H9 (cell line): ENCODE measurements around the gene STMN3. TPM values are rescaled to one million over a fixed set of nuclear protein-coding genes. Genes with fewer than 3 reads are reported as not detected.

Experiments
- DNase-seq: peaks from one replicate; pipeline ENCODE4 v3.0.0-alpha.2; 2017
- H2AFZ ChIP-seq: one replicate; pipeline ENCODE4 v1.6.1; 2013; ENCODE audit warnings: mild to moderate bottlenecking, low read length, control low read depth, moderate library complexity
- H2AK5ac ChIP-seq: 2 replicates; pipeline ENCODE4 v1.6.1; 2013; ENCODE audit warnings: low read length, control low read depth, mixed read lengths; ENCODE audit not compliant: insufficient read length
- H2BK120ac ChIP-seq: one replicate; pipeline ENCODE4 v1.6.1; 2013; ENCODE audit warnings: low read depth, mild to moderate bottlenecking, low read length, control low read depth, inconsistent platforms; ENCODE audit not compliant: poor library complexity, severe bottlenecking
- H2BK12ac ChIP-seq: 2 replicates; pipeline ENCODE4 v1.6.1; 2013; ENCODE audit warnings: low read length, control low read depth, mixed read lengths, low read depth; ENCODE audit not compliant: insufficient read length
- H2BK15ac ChIP-seq: 2 replicates; pipeline ENCODE4 v1.6.1; 2013; ENCODE audit warnings: low read depth, low read length, control low read depth
- H2BK20ac ChIP-seq: one replicate; pipeline ENCODE4 v1.6.1; 2013; ENCODE audit warnings: low read depth, mild to moderate bottlenecking, low read length, control low read depth, inconsistent platforms; ENCODE audit not compliant: poor library complexity, severe bottlenecking
- H2BK5ac ChIP-seq: 2 replicates; pipeline ENCODE4 v1.6.1; 2013; ENCODE audit warnings: low read length, control low read depth, mixed read lengths; ENCODE audit not compliant: insufficient read length
- H3K14ac ChIP-seq: 2 replicates; pipeline ENCODE4 v1.6.1; 2013; ENCODE audit warnings: low read length, control low read depth; ENCODE audit not compliant: insufficient read depth
- H3K18ac ChIP-seq: 2 replicates; pipeline ENCODE4 v1.6.1; 2013; ENCODE audit warnings: low read depth, mild to moderate bottlenecking, mixed read lengths, low read length, control low read depth; ENCODE audit not compliant: insufficient read length
- H3K23ac ChIP-seq: 2 replicates; pipeline ENCODE4 v1.6.1; 2013; ENCODE audit warnings: low read length, control low read depth, mixed read lengths, low read depth; ENCODE audit not compliant: insufficient read length
- H3K23me2 ChIP-seq: 2 replicates; pipeline ENCODE4 v1.6.1; 2013; ENCODE audit warnings: low read depth, mild to moderate bottlenecking, mixed read lengths, low read length, control low read depth; ENCODE audit not compliant: insufficient read length, poor library complexity, severe bottlenecking
- H3K27ac ChIP-seq: 2 replicates; pipeline ENCODE4 v1.5.1; 2013; ENCODE audit warnings: low read length, control low read depth, mixed read lengths, low read depth; ENCODE audit not compliant: insufficient read length
- H3K27me3 ChIP-seq: 2 replicates; pipeline ENCODE4 v1.6.1; 2013; ENCODE audit warnings: low read length, control low read depth, inconsistent platforms; ENCODE audit not compliant: insufficient read depth
- H3K4ac ChIP-seq: 2 replicates; pipeline ENCODE4 v1.6.1; 2013; ENCODE audit warnings: low read depth, mild to moderate bottlenecking, control low read depth, inconsistent platforms, low read length, moderate library complexity
- H3K4me1 ChIP-seq: 2 replicates; pipeline ENCODE4 v1.6.1; 2013; ENCODE audit warnings: low read length, control low read depth, inconsistent platforms; ENCODE audit not compliant: insufficient read depth
- H3K4me2 ChIP-seq: 2 replicates; pipeline ENCODE4 v1.6.1; 2013; ENCODE audit warnings: low read length, control low read depth, mixed read lengths; ENCODE audit not compliant: insufficient read length, insufficient read depth
- H3K56ac ChIP-seq: 2 replicates; pipeline ENCODE4 v1.6.1; 2013; ENCODE audit warnings: low read depth, mild to moderate bottlenecking, mixed read lengths, low read length, control low read depth; ENCODE audit not compliant: insufficient read length
- H3K79me1 ChIP-seq: 2 replicates; pipeline ENCODE4 v1.6.1; 2013; ENCODE audit warnings: low read depth, mild to moderate bottlenecking, moderate library complexity, low read length, control low read depth, inconsistent platforms; ENCODE audit not compliant: insufficient read depth, poor library complexity, severe bottlenecking
- H3K79me2 ChIP-seq: 2 replicates; pipeline ENCODE4 v1.6.1; 2013; ENCODE audit warnings: low read length, control low read depth, inconsistent platforms; ENCODE audit not compliant: insufficient read depth
- H3K9ac ChIP-seq: 2 replicates; pipeline ENCODE4 v1.6.1; 2013; ENCODE audit warnings: low read length, control low read depth, mixed read lengths; ENCODE audit not compliant: insufficient read length; ENCODE audit errors: extremely low read depth
- H3K9me3 ChIP-seq: one replicate; pipeline ENCODE4 v1.6.1; 2013; ENCODE audit warnings: low read depth, low read length, inconsistent platforms; ENCODE audit not compliant: control insufficient read depth
- H3T11ph ChIP-seq: one replicate; pipeline ENCODE4 v1.6.1; 2013; ENCODE audit warnings: mild to moderate bottlenecking, low read length, control low read depth, inconsistent platforms
- H4K20me1 ChIP-seq: one replicate; pipeline ENCODE4 v1.6.1; 2013; ENCODE audit not compliant: control insufficient read depth, insufficient read length, insufficient read depth
- H4K5ac ChIP-seq: 2 replicates; pipeline ENCODE4 v1.6.1; 2013; ENCODE audit warnings: low read depth, mild to moderate bottlenecking, mixed read lengths, low read length, control low read depth; ENCODE audit not compliant: insufficient read length
- H4K8ac ChIP-seq: replicated peaks from 2 replicates; pipeline ENCODE4 v1.6.1; 2013; ENCODE audit warnings: low read length, control low read depth, mixed read lengths, low read depth; ENCODE audit not compliant: insufficient read length
- H4K91ac ChIP-seq: 2 replicates; pipeline ENCODE4 v1.6.1; 2013; ENCODE audit warnings: low read depth, mild to moderate bottlenecking, moderate library complexity, mixed read lengths, low read length, control low read depth; ENCODE audit not compliant: insufficient read length
- H3K27ac Mint-ChIP-seq, 3 experiments: 2 replicates in 2 of 3; 3 replicates in 1 of 3; pipeline ENCODE4 v1.8.0; 2020 to 2021; ENCODE audit warnings: mixed read lengths in 3 of 3, mild to moderate bottlenecking in 1 of 3, moderate library complexity in 1 of 3
- H3K27me3 Mint-ChIP-seq: 2 replicates; pipeline ENCODE4 v1.8.0; 2021; ENCODE audit warnings: low read depth, mild to moderate bottlenecking, moderate library complexity, mixed read lengths
- H3K36me3 Mint-ChIP-seq, 3 experiments: 2 replicates in 2 of 3; 3 replicates in 1 of 3; pipeline ENCODE4 v1.8.0; 2020 to 2021; ENCODE audit warnings: low read depth in 3 of 3, mixed read lengths in 3 of 3; ENCODE audit not compliant: insufficient read depth in 1 of 3
- H3K4me1 Mint-ChIP-seq, 2 experiments: 2 replicates each; pipeline ENCODE4 v1.8.0; 2020; ENCODE audit warnings: mixed read lengths in 2 of 2
- H3K4me3 Mint-ChIP-seq, 2 experiments: 2 replicates in 1 of 2; 3 replicates in 1 of 2; pipeline ENCODE4 v1.8.0; 2020 to 2021; ENCODE audit warnings: mild to moderate bottlenecking in 2 of 2, mixed read lengths in 2 of 2, moderate library complexity in 1 of 2
- H3K9me3 Mint-ChIP-seq, 2 experiments: 2 replicates in 1 of 2; 3 replicates in 1 of 2; pipeline ENCODE4 v1.8.0; 2020; ENCODE audit warnings: mild to moderate bottlenecking in 2 of 2, mixed read lengths in 2 of 2, moderate library complexity in 1 of 2
- CTCF ChIP-seq: fragments of 200-600 bp; sonication (generic); conservative IDR thresholded peaks from 3 replicates; pipeline ENCODE4 v1.8.0; 2021; ENCODE audit warnings: antibody characterized with exemption, mild to moderate bottlenecking
- WGBS: extraction: QIAGEN DNeasy Blood & Tissue Kit; methylation state at CpG from one replicate; pipeline ENCODE4 v1.1.7; 2013; ENCODE audit warnings: missing lambda C conversion rate, low lambda C conversion rate, mixed read lengths; ENCODE audit not compliant: insufficient read length; ENCODE audit errors: extremely low coverage; 5-methylcytosine and 5-hydroxymethylcytosine counted together
- total RNA-seq: library from RNA; stranded (reverse); gene quantifications from 2 replicates; pipeline ENCODE4 v1.2.1, GENCODE V29; 2021

The STMN3 gene
- total RNA-seq, 1 experiment from 2014 or later = 54.0 TPM

- no peak overlapping the region for H3K27ac Mint-ChIP-seq
Measured at GRCh38 chr20:63627129-63627750, 26.0 kb downstream of the STMN3 start.

More at GRCh38 chr20:63627129-63627750, 26.0 kb downstream of the STMN3 start:
- Histone ChIP-seq H3K23me2 (peaks cover 10% of the 10 kb centered on the region), H3K23ac (no peak overlapping the region), H4K5ac (no peak overlapping the region), H3K56ac (no peak overlapping the region), H3K4me1 (no peaks in the 10 kb centered on the region; the same call in 1 of the 2 replicates), H2BK120ac (no peak overlapping the region), H2BK12ac (no peak overlapping the region), H3K79me1 (no peaks in the 10 kb centered on the region), H3K27ac (no peak overlapping the region), H3K9me3 (no peaks in the 10 kb centered on the region), H3K27me3 (no peaks in the 10 kb centered on the region), H3K14ac (peak overlapping the region; percentile 93), H4K20me1 (no peaks in the 10 kb centered on the region), H3K4ac (no peak overlapping the region), H3K79me2 (peaks cover 3% of the 10 kb centered on the region; the same call in 1 of the 2 replicates), H3T11ph (no peak overlapping the region), H2BK5ac (peak overlapping the region; percentile 50), H3K9ac (peak overlapping the region; percentile 74), H2BK15ac (no peak overlapping the region; the same call in 1 of the 2 replicates), H2BK20ac (no peak overlapping the region), H2AFZ (no peak overlapping the region), H3K18ac (peak overlapping the region; percentile 63), H3K4me2 (peak overlapping the region; percentile 95), H4K91ac (no peak overlapping the region), H2AK5ac (no peak overlapping the region), H4K8ac (no peak overlapping the region)
- TF ChIP-seq CTCF = no peak
- H3K9me3 Mint-ChIP-seq = no peaks in the 10 kb centered on the region
- peak overlapping the region; percentile 67 to 81 for H3K4me3 Mint-ChIP-seq
- peaks cover 18 to 21% of the 10 kb centered on the region in 2 experiments for H3K4me1 Mint-ChIP-seq
- no CpG with 5 or more reads among the region's 68 CpGs for WGBS
- peaks cover 3% of the 10 kb centered on the region; the same call in 1 of the 2 replicates for H3K27me3 Mint-ChIP-seq
- DNase-seq = peak; percentile 91
- H3K36me3 Mint-ChIP-seq = peaks cover 0 to 3% (median 0%) of the 10 kb centered on the region in 3 experiments; a peak in 4 of 7 replicates
